Adrenal gland (tissue), 12 donors: ENCODE data around the gene TRAF3. TPM values are rescaled to one million over a fixed set of nuclear protein-coding genes. Genes with fewer than 3 reads are reported as not detected.
"Not testable (repeated sequence)": the region's sequence is repeated elsewhere in the genome, so short reads cannot be mapped to it uniquely, and the experiment has no call there.

Experiments
- DNase-seq, 7 donors: peaks; one replicate each; pipeline ENCODE4 v3.0.0-alpha.2; 2019 to 2020
- H3K27ac ChIP-seq, 5 donors: fragments of 200-600 bp; sonication (generic) in 4 of 5; 1 replicate in 3 of 5; 2 replicates in 2 of 5; pipeline versions ENCODE4 v1.5.1 to v1.8.0; 2016 to 2020; ENCODE audit warnings: mild to moderate bottlenecking in 1 of 5
- H3K27me3 ChIP-seq: fragments of 200-600 bp; 2 replicates; pipeline ENCODE4 v1.8.0; 2021
- H3K36me3 ChIP-seq, 2 donors: fragments of 200-600 bp; replicated peaks in 1 of 2; 1 replicate in 1 of 2; 2 replicates in 1 of 2; pipeline versions ENCODE4 v1.5.1 to v1.8.0; 2018 to 2022
- H3K4me1 ChIP-seq, 2 donors: fragments of 200-600 bp; replicated peaks in 1 of 2; 1 replicate in 1 of 2; 2 replicates in 1 of 2; pipeline versions ENCODE4 v1.5.1 to v1.8.0; 2018 to 2021
- H3K4me3 ChIP-seq, 4 donors: fragments of 200-600 bp; sonication (generic) in 3 of 4; one replicate each; pipeline ENCODE4 v1.5.1; 2016 to 2018
- H3K9me3 ChIP-seq, 3 donors: fragments of 200-600 bp; sonication (generic) in 1 of 3; replicated peaks in 1 of 3; 1 replicate in 2 of 3; 2 replicates in 1 of 3; pipeline versions ENCODE4 v1.5.1 to v1.8.0; 2016 to 2021
- CTCF ChIP-seq, 6 experiments: fragments of 450-650 bp in 4 of 6; fragments of 200-600 bp in 2 of 6; sonication (generic) in 1 of 6; IDR thresholded peaks; 1 replicate in 5 of 6; 2 replicates in 1 of 6; pipeline versions ENCODE4 v1.5.1 to v1.8.0; 2016 to 2021; ENCODE audit warnings: antibody characterized with exemption in 6 of 6, mild to moderate bottlenecking in 2 of 6, moderate library complexity in 1 of 6
- POLR2A ChIP-seq, 2 donors: fragments of 450-650 bp; IDR thresholded peaks; one replicate each; pipeline ENCODE4 v1.6.1; 2017; ENCODE audit warnings: antibody characterized with exemption in 2 of 2, mild to moderate bottlenecking in 2 of 2, moderate library complexity in 1 of 2
- WGBS, 4 donors: extraction: QIAGEN DNeasy Blood & Tissue Kit in 2 of 4; methylation state at CpG; one replicate each; pipeline versions ENCODE4 v1.1.5 to v1.1.7; 2013 to 2017; 5-methylcytosine and 5-hydroxymethylcytosine counted together
- intact Hi-C, 2 donors: fragments of 100-400 bp; cut with DNase I; formaldehyde crosslinking; loops; one replicate each; pipeline versions ENCODE4 v1.14.1 to v1.15.0; 2022 to 2023
- polyA plus RNA-seq, 3 donors: library from polyadenylated mRNA; stranded (reverse); fragments of 200-250 nt in 2 of 3; fragments of 350-450 nt in 1 of 3; fragmentation: Illumina TruSeq in 1 of 3; extraction: RNeasy Lipid Tissue Mini Kit (QIAGEN cat#74804) in 1 of 3; gene quantifications; one replicate each; pipeline ENCODE4 v1.2.3, GENCODE V29; 2013 to 2014
- total RNA-seq, 9 donors: library from RNA; depleted of rRNA in 4 of 9; stranded (reverse); fragments of >200 nt in 4 of 9; fragments of 120-200 nt in 1 of 9; fragmentation: NEBNext Ultra II Directional in 1 of 9; extraction: Animal tissue kit (Norgen Biotek cat#: 25700) in 1 of 9; gene quantifications; one replicate each; pipeline versions ENCODE4 v1.1.0 to v1.2.4, GENCODE V29; 2013 to 2023
- donor health status: healthy with polysubstance abuse.
- donor health status: Bipolar disorder and iron deficiency.
- donor health status: DM: yes; HTN: yes; CAD: no.
- donor health status: DM: no; HTN: no; CAD: no.
- donor health status: DM: no; HTN: no; CAD: no.
- donor health status: DM: yes; HTN: yes; CAD: no.

The TRAF3 gene
- total and polyA plus RNA-seq, 12 donors = 3.7 to 14.5 (median 9.8) TPM

GRCh38 chr14:102863381-102863780 lies 86.1 kb downstream of the TRAF3 start:
- no peak for TF ChIP-seq CTCF (IDR thresholded peaks at IDR 0.05)
- TF ChIP-seq POLR2A (IDR thresholded peaks at IDR 0.05) = no peak
- peaks cover 0 to 7% (median 0%) of the 10 kb centered on the region in 3 donors for H3K9me3 ChIP-seq
- no peaks in the 10 kb centered on the region for H3K4me1 ChIP-seq
- 87 to 100% (median 98%) methylated on average over 3 of the region's 3 CpGs for WGBS, 4 donors
- no peaks in the 10 kb centered on the region for H3K27me3 ChIP-seq
- H3K36me3 ChIP-seq = no peaks in the 10 kb centered on the region
- no peak for DNase-seq
- no peak overlapping the region for H3K27ac ChIP-seq
- intact Hi-C loops = no loop called here
- H3K4me3 ChIP-seq = no peak overlapping the region

- DNase-seq, H3K4me1 ChIP-seq, H3K27me3 ChIP-seq, H3K9me3 ChIP-seq, intact Hi-C loops, H3K36me3 ChIP-seq, H3K27ac ChIP-seq, H3K4me3 ChIP-seq: not testable (repeated sequence)
- 94 to 99% (median 97%) methylated on average over 4 of the region's 4 CpGs for WGBS, 4 donors
Observed at GRCh38 chr14:102865916-102866315, 88.7 kb downstream of the TRAF3 start.

- Histone ChIP-seq H3K27ac (no peak overlapping the region), H3K4me1 (no peaks in the 10 kb centered on the region), H3K9me3 (peaks cover 0 to 7% (median 0%) of the 10 kb centered on the region in 3 donors), H3K36me3 (peaks cover 0 to 18% of the 10 kb centered on the region in 2 donors), H3K4me3 (no peak overlapping the region), H3K27me3 (no peaks in the 10 kb centered on the region)
- TF ChIP-seq POLR2A (IDR thresholded peaks at IDR 0.05) (no peak), CTCF (IDR thresholded peaks at IDR 0.05) (no peak)
- 89 to 92% (median 90%) methylated on average over 9 of the region's 9 CpGs for WGBS, 4 donors
- DNase-seq = no peak
- intact Hi-C loops = no loop called here
Observed at GRCh38 chr14:102866982-102867761, 89.9 kb downstream of the TRAF3 start.

- WGBS, 4 donors = 90 to 94% (median 92%) methylated on average over 12 to 15 of the region's 15 CpGs
- H3K4me1 ChIP-seq = no peaks in the 10 kb centered on the region
- intact Hi-C loops = no loop called here
- peaks cover 0 to 3% (median 0%) of the 10 kb centered on the region in 3 donors for H3K9me3 ChIP-seq
- H3K4me3 ChIP-seq = no peak overlapping the region
- no peaks in the 10 kb centered on the region for H3K27me3 ChIP-seq
- H3K27ac ChIP-seq = no peak overlapping the region
- TF ChIP-seq CTCF (IDR thresholded peaks at IDR 0.05) (no peak), POLR2A (IDR thresholded peaks at IDR 0.05) (no peak)
- H3K36me3 ChIP-seq = peaks cover 0 to 19% of the 10 kb centered on the region in 2 donors
- DNase-seq = no peak
Observed at GRCh38 chr14:102867826-102868580, 90.8 kb downstream of the TRAF3 start.
